ENCODE measurements around the gene GDF15.

The GDF15 gene

GRCh38 chr19:18364826-18365528 lies 21.0 kb upstream of the GDF15 start (continued):
- TF ChIP-seq PRDM10 (tag by site-specific recombination; IDR thresholded peaks at IDR 0.05) (peak; percentile 76), ZNF354C (tag by site-specific recombination; IDR thresholded peaks at IDR 0.05; ENCODE audit: borderline replicate concordance, low read depth) (no peak), ZNF398 (tag by site-specific recombination; IDR thresholded peaks at IDR 0.05) (peak; percentile 90), ZNF529 (tag by site-specific recombination; IDR thresholded peaks at IDR 0.05; ENCODE audit: insufficient replicate concordance) (no peak), ZNF266 (tag by site-specific recombination; IDR thresholded peaks at IDR 0.05; ENCODE audit: low read depth) (no peak), MZF1 (tag by site-specific recombination; IDR thresholded peaks at IDR 0.05; ENCODE audit: borderline replicate concordance) (peak; percentile 67), ZNF280C (tag by site-specific recombination; IDR thresholded peaks at IDR 0.05) (no peak), ZNF433 (tag by site-specific recombination; IDR thresholded peaks at IDR 0.05; ENCODE audit: low read depth) (no peak), ZNF391 (tag by site-specific recombination; IDR thresholded peaks at IDR 0.05; ENCODE audit: borderline replicate concordance, low read depth) (peak; percentile 78), ZNF146 (tag by site-specific recombination; IDR thresholded peaks at IDR 0.05) (no peak; the same call in 1 of the 2 replicates), BCL11A (tag by site-specific recombination; IDR thresholded peaks at IDR 0.05; ENCODE audit: low read depth) (peak; percentile 94), ZSCAN23 (tag by site-specific recombination; IDR thresholded peaks at IDR 0.05) (peak; percentile 60; the same call in 1 of the 2 replicates), ZBTB48 (tag by site-specific recombination; IDR thresholded peaks at IDR 0.05) (peak; percentile 69), ZNF18 (tag by site-specific recombination; IDR thresholded peaks at IDR 0.05) (peak; percentile 86), TRIM28 (IDR thresholded peaks at IDR 0.05; ENCODE audit: borderline replicate concordance, low read length) (peak; percentile 77; the same call in 1 of the 2 replicates), ZNF184 (tag by site-specific recombination; IDR thresholded peaks at IDR 0.05) (peak; percentile 62; the same call in 1 of the 2 replicates), ZNF148 (tag by site-specific recombination; IDR thresholded peaks at IDR 0.05; ENCODE audit: borderline replicate concordance) (no peak), ZNF561 (tag by site-specific recombination; IDR thresholded peaks at IDR 0.05; ENCODE audit: borderline replicate concordance) (peak; percentile 58), ZBTB10 (tag by site-specific recombination; IDR thresholded peaks at IDR 0.05) (peak; percentile 80), ZNF510 (tag by site-specific recombination; IDR thresholded peaks at IDR 0.05; ENCODE audit: insufficient replicate concordance) (no peak)
